Measurements from ENCODE around the gene RSRC1. TPM values are rescaled to one million over a fixed set of nuclear protein-coding genes. Genes with fewer than 3 reads are reported as not detected.

RSRC1 gene
- total and polyA plus RNA-seq, 2 donors (not counting 1 experiment from before 2014, with no cell fraction given), result 12.6 to 43.1 TPM

DNA sequence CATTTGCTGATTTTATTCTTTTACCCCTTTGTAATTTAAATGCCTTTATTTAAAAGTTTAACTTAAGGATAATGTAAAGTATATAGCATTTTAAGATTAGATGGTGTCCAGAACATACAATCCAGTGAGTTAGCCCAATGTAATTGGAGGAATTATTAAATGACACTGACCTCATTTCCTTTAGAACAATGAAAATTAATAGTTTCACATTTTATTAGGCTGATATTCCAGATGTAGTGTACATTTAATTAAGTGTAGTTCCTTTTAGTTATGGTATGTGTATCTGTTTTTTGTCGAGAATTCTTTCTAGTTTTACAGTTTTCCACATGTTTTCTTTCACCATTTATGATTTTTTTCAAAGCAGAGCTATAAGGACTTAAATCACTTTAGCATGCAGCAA is 75.8 kb downstream of the RSRC1 start:
- TF ChIP-seq EZH2 (IDR thresholded peaks at IDR 0.05; ENCODE audit: low read length, missing control alignments) (no peak), CTCF (conservative IDR thresholded peaks at IDR 0.05 in 1 of 2, IDR thresholded peaks at IDR 0.05 in 1 of 2; ENCODE audit: low read depth in 1 of 2, low read length in 2 of 2) (no peak)
- Histone ChIP-seq H3K9me3 (ENCODE audit: control insufficient read depth, insufficient read depth, low read depth, low read length) (no peaks in the 10 kb centered on the region), H3K4me1 (ENCODE audit: control insufficient read depth, extremely low read depth, insufficient read depth, low read length) (no peaks in the 10 kb centered on the region)

DNA sequence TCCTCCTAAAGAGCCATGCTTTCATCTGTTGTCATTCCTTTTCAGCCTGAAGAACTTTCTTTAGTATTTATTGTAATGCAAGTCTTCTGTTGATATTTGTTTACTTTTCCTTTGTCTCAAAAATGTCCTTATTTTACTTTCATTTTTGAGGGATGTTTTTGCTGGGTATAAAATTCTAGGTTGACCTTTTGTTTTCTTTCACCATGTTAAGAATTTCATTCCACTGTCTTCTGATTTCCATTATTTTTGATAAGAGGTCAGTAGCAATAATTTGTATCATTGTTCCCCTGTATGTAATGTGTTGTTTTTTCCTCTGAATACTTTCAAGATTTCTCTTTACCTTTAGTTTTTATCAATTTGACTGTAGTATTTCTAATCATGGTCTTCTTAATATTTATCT is 91.1 kb downstream of the RSRC1 start:
- Histone ChIP-seq H3K9me3 (ENCODE audit: control insufficient read depth, insufficient read depth, low read depth, low read length) (no peaks in the 10 kb centered on the region), H3K79me2 (ENCODE audit: control insufficient read depth, insufficient read depth, low read length) (no peaks in the 10 kb centered on the region), H3K27ac (ENCODE audit: insufficient read depth, low read length) (no peak overlapping the region), H3K4me2 (ENCODE audit: extremely low read depth, insufficient read depth, low read length) (no peak overlapping the region), H2AFZ (ENCODE audit: low read length) (no peak overlapping the region), H3K27me3 (ENCODE audit: control insufficient read depth, insufficient read depth, low read length) (no peaks in the 10 kb centered on the region), H3K4me3 (replicated peaks in 1 of 4; ENCODE audit: control extremely low read depth in 1 of 4, insufficient read depth in 1 of 4, low read depth in 3 of 4, low read length in 4 of 4) (no peak overlapping the region), H3K4me1 (ENCODE audit: control insufficient read depth, extremely low read depth, insufficient read depth, low read length) (no peaks in the 10 kb centered on the region), H4K20me1 (ENCODE audit: control insufficient read depth, extremely low read depth, insufficient read depth, low read length) (no peaks in the 10 kb centered on the region), H3K36me3 (ENCODE audit: control insufficient read depth, insufficient read depth, low read length) (no peaks in the 10 kb centered on the region), H3K9ac (ENCODE audit: insufficient read depth, low read length) (no peak overlapping the region)
- no peak for DNase-seq (ENCODE audit: low read depth in 2 of 2)
- TF ChIP-seq CTCF (conservative IDR thresholded peaks at IDR 0.05 in 1 of 2, IDR thresholded peaks at IDR 0.05 in 1 of 2; ENCODE audit: low read depth in 1 of 2, low read length in 2 of 2) (no peak), EZH2 (IDR thresholded peaks at IDR 0.05; ENCODE audit: low read length, missing control alignments) (no peak)

More for the DNA sequence above, 75.8 kb downstream of the RSRC1 start:
- Histone ChIP-seq H3K4me3 (replicated peaks in 1 of 4; ENCODE audit: control extremely low read depth in 1 of 4, insufficient read depth in 1 of 4, low read depth in 3 of 4, low read length in 4 of 4) (no peak overlapping the region), H4K20me1 (ENCODE audit: control insufficient read depth, extremely low read depth, insufficient read depth, low read length) (no peaks in the 10 kb centered on the region), H3K79me2 (ENCODE audit: control insufficient read depth, insufficient read depth, low read length) (no peaks in the 10 kb centered on the region), H3K9ac (ENCODE audit: insufficient read depth, low read length) (no peak overlapping the region), H3K36me3 (ENCODE audit: control insufficient read depth, insufficient read depth, low read length) (no peaks in the 10 kb centered on the region), H3K27ac (ENCODE audit: insufficient read depth, low read length) (no peak overlapping the region), H3K4me2 (ENCODE audit: extremely low read depth, insufficient read depth, low read length) (no peak overlapping the region), H2AFZ (ENCODE audit: low read length) (no peak overlapping the region), H3K27me3 (ENCODE audit: control insufficient read depth, insufficient read depth, low read length) (no peaks in the 10 kb centered on the region)
- no peak for DNase-seq (ENCODE audit: low read depth in 2 of 2)

DNA sequence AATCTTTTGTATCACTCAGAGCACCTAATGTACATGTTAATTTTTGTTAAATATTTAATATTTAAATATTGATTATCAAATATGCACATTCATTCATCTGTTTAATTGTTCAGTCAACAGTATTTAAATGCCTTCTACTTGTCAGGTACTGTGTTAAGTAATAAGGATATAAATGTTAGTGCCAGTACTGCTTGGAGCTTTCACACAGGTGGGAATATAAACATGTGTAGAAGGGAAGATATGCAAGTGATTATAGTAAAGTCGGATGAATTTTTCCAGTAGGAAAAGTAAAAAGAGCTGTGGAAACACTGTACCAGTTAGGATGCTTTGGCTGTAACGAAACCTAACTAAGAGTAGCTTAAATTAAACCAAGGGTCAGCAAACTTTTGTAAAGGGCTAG is 95.4 kb downstream of the RSRC1 start:
- no peak overlapping the region for H3K4me2 ChIP-seq (ENCODE audit: extremely low read depth, insufficient read depth, low read length)
- H2AFZ ChIP-seq (ENCODE audit: low read length), result no peak overlapping the region
- TF ChIP-seq CTCF (conservative IDR thresholded peaks at IDR 0.05 in 1 of 2, IDR thresholded peaks at IDR 0.05 in 1 of 2; ENCODE audit: low read depth in 1 of 2, low read length in 2 of 2) (no peak), EZH2 (IDR thresholded peaks at IDR 0.05; ENCODE audit: low read length, missing control alignments) (no peak)
- H3K36me3 ChIP-seq (ENCODE audit: control insufficient read depth, insufficient read depth, low read length), result no peaks in the 10 kb centered on the region
- no peaks in the 10 kb centered on the region for H4K20me1 ChIP-seq (ENCODE audit: control insufficient read depth, extremely low read depth, insufficient read depth, low read length)
- no peak overlapping the region for H3K4me3 ChIP-seq (replicated peaks in 1 of 4; ENCODE audit: control extremely low read depth in 1 of 4, insufficient read depth in 1 of 4, low read depth in 3 of 4, low read length in 4 of 4)
- H3K9ac ChIP-seq (ENCODE audit: insufficient read depth, low read length), result no peak overlapping the region
- no peaks in the 10 kb centered on the region for H3K27me3 ChIP-seq (ENCODE audit: control insufficient read depth, insufficient read depth, low read length)
- DNase-seq (ENCODE audit: low read depth in 2 of 2), result no peak
- H3K4me1 ChIP-seq (ENCODE audit: control insufficient read depth, extremely low read depth, insufficient read depth, low read length), result no peaks in the 10 kb centered on the region
- no peaks in the 10 kb centered on the region for H3K79me2 ChIP-seq (ENCODE audit: control insufficient read depth, insufficient read depth, low read length)
- H3K27ac ChIP-seq (ENCODE audit: insufficient read depth, low read length), result no peak overlapping the region
- no peaks in the 10 kb centered on the region for H3K9me3 ChIP-seq (ENCODE audit: control insufficient read depth, insufficient read depth, low read depth, low read length)
